NCI-H128 (cell line): ENCODE results near the gene RYR3.

Source experiments
- DNase-seq: peaks from one replicate; lab custom pipeline; 2025; ENCODE audit not compliant: unreplicated experiment; lab: John Stamatoyannopoulos, UW

RYR3 gene

GRCh38 chr15:33638453-33638852, 327.7 kb downstream of the RYR3 start:
- no peak for DNase-seq

- no peak for DNase-seq
These were observed 328.3 kb downstream of the RYR3 start for GRCh38 chr15:33639051-33639450.

- no peak for DNase-seq
These were observed 328.7 kb downstream of the RYR3 start for GRCh38 chr15:33639456-33639855.

GRCh38 chr15:33639978-33640377, 329.2 kb downstream of the RYR3 start:
- DNase-seq = peak; percentile 11

GRCh38 chr15:33641069-33641468, 330.3 kb downstream of the RYR3 start:
- no peak for DNase-seq

- DNase-seq = no peak
These were observed 333.5 kb downstream of the RYR3 start for GRCh38 chr15:33644304-33644703.

GRCh38 chr15:33646744-33647143, 336.0 kb downstream of the RYR3 start:
- no peak for DNase-seq

- no peak for DNase-seq
These were observed 338.6 kb downstream of the RYR3 start for GRCh38 chr15:33649217-33649933.

DNA sequence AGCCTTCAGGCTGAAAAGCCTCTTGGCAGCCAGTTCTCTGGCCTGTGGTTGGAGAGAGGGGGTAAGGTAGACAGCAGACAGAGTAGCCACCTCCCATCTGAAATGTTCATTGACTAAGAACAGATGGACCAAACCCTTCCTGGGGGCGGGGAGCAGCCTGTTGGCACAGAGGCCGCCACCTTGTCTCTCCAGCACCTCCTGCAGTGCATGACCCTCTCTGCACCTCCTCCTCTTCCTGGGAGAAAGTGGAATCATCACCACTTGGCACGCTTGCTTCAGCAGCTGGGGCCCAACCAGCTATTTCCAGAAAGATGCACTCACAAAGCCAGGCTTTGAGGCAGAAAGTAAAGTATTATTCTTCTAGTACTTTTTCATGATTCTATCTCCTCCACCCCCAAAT, 344.1 kb downstream of the RYR3 start:
- no peak for DNase-seq

DNA sequence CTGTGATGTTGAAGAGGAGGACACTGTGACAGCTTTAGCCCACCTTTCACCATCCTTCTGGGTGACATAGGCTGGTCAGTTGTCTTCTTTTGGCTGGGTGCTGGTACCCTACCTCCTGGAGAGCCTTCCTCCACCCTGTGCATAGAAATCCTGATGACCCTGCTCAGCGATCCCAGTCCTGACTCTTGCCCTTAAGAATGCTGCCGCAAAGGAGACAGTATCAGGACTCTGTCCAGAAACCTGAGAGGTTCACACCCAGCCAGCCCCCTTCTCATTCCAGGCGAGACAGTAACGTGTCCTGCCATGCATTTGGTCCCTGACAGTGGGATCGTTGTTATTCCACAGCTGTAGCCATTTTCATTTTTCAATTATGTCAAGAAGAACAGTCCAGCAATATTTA, 344.7 kb downstream of the RYR3 start:
- no peak for DNase-seq

- DNase-seq = no peak
These were observed 345.4 kb downstream of the RYR3 start for GRCh38 chr15:33656168-33656567.

GRCh38 chr15:33660151-33660550, 349.4 kb downstream of the RYR3 start:
- DNase-seq = no peak

DNA sequence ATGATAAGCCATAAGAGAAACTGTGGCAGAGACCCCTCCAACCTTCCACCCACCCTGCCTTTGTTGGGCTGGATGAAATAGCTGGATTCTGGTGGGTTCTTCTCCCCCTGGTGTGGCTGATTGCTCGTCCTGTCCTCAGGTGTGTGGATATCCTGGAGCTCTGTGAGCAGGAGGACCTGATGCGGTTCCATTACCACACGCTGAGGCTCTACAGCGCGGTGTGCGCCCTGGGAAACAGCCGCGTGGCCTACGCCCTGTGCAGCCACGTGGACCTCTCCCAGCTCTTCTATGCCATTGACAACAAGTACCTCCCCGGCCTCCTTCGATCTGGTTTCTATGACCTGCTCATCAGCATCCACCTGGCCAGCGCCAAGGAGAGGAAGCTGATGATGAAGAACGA, 351.2 kb downstream of the RYR3 start:
- DNase-seq = no peak

DNA sequence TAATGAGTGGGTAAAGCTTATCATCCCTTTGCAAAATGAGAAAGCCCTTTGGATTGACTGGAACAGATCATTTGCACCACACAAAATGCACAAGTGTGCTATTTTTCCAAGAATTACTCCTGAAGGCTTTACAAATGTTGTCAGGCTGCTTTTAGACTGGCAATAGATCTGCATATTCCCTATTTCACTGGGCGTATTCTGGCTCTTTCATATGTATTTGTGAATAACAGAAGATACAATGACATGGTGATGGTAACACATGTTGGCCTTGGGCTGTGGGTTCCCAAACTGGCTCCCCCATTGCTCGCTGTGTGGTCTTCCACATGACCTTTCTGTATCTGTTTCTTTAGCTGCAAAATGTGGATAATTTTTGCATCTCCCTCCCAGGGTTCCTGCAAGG, 354.2 kb downstream of the RYR3 start:
- no peak for DNase-seq

GRCh38 chr15:33670567-33670966, 359.8 kb downstream of the RYR3 start:
- DNase-seq = no peak

DNA sequence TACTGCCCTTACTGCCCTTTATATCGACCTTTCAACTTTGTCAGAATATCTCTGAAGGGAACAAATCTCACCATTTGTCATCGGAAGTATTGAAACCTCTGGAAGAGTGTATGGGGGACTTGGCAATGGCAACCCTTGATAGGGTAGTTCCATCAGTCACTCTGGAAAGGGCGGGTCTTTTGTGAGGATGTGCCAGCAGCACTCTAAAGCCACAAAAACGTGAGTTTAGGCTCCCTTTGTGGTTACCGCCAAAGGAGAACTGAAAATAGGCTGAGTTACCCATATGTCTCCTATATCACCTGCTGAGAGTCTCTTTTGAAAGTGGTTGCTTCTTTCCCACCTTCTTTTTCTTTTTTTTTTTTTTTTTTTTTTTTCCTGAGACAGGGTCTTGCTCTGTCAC, 360.7 kb downstream of the RYR3 start:
- no peak for DNase-seq

DNA sequence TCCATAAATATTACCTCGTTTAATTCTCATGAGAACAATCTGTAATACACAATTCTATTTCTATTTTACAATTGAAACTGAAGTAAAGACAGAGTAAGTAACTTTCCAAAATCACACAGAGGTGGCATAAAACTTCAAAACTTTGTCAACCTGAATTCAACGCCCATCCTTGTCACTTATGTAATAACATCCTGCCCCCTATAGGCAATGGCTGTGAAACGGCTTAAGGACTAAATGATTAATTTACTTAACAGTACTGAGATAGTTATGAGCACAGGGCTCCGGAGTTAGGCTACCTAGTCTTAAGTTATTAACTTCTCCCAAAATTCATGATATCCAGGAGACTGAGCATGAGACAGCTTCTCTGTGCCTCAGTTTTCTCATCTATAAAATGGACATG, 364.5 kb downstream of the RYR3 start:
- DNase-seq = no peak

- DNase-seq = no peak
These were observed 366.6 kb downstream of the RYR3 start for GRCh38 chr15:33677238-33677830.

DNA sequence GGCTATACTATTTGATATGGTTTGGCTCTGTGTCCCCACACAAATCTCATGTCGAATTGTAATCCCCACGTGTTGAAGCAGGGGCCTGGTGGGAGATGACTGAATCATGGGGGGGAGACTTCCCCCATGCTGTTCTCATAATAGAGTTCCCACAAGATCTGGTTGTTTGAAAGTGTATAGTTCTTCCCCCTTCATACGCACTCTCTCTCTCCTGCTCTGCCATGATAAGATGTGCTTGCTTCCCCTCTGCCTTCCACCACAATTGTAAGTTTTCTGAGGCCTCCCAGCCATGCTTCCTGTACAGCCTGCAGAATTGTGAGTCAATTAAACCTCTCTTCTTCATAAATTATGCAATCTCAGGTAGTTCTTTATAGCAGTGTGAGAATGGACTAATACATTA, 367.4 kb downstream of the RYR3 start:
- no peak for DNase-seq

- no peak for DNase-seq
These were observed 367.8 kb downstream of the RYR3 start for GRCh38 chr15:33678602-33679001.

- DNase-seq = no peak
These were observed 368.3 kb downstream of the RYR3 start for GRCh38 chr15:33679061-33679460.

GRCh38 chr15:33680336-33680735, 369.6 kb downstream of the RYR3 start:
- no peak for DNase-seq
